ENCODE measurements around the gene MITF.

- TF ChIP-seq POLR2AphosphoS5 (IDR thresholded peaks at IDR 0.05) (no peak), POLR2A (IDR thresholded peaks at IDR 0.05) (no peak)
These were observed 150.8 kb downstream of the MITF start for GRCh38 chr3:69890084-69890483.

All from spleen (tissue), 3 donors.